LNCaP clone FGC (cell line): ENCODE results near the gene PPFIBP2.
A peak's percentile ranks its signal among the peaks of the same experiment; 100 is the strongest.

Experiments
- DNase-seq: peaks from one replicate; pipeline ENCODE4 v3.0.0-alpha.2; 2011; ENCODE audit warnings: low read depth
- H3K4me3 ChIP-seq: 2 replicates; pipeline ENCODE4 v1.5.1; 2011; ENCODE audit warnings: mild to moderate bottlenecking, low read depth, low read length, control low read depth
- TF ChIP-seq, protein P1 (sequence below): IDR thresholded peaks from 2 replicates; pipeline ENCODE4 v1.5.1; 2012; ENCODE audit warnings: mild to moderate bottlenecking; ENCODE audit not compliant: control insufficient read depth, insufficient read depth; ENCODE audit errors: extremely low read depth

PPFIBP2 gene

DNA sequence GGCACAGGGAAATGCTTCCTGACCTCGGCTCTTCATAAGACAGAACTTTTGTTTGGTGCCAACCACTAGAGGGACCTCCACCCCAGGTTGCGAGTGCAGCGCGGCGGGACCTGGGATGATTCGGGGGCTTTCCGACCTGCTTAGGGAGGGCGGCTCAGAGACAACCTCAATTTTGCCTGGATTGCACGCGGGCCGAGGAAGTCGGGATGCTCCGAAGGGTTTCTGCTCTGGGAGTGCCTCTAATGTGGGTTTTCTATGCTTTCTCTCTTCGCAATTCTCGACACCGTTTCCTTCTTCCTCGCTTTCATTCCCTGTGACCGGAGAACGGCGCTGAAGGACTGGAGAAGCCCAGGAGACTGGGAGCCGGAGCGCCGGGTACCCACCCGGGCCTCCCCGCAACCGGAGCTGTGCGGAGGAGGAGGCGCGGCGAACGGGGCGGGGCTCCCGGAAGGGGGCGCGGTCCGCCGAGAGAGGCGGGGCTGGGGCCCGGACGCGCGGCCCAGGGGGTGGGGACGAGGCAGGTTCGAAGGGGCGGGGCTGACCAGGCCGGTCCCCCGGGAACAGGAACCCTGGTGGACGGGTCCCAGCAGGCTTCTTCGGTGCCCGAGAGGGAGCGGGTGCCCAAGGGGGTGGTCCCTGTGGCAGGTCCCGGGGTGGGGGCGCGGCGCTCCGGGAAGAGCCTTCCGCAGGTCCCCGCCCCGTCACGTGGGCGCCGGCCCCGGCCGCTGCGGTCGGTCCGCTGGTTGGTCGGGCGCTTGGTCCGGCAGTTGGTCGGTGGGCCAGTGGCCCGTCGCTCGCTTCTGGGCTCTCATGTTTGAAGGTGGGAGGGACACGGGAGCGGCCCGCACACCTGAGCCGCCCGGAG lies at the start of gene PPFIBP2:
Gene PPFIBP2 (plus strand): TSS at position 766 of the 865 bp plus-strand sequence. CDS start 35,477 bp downstream, outside the sequence.
- TF ChIP-seq, protein P1, sequence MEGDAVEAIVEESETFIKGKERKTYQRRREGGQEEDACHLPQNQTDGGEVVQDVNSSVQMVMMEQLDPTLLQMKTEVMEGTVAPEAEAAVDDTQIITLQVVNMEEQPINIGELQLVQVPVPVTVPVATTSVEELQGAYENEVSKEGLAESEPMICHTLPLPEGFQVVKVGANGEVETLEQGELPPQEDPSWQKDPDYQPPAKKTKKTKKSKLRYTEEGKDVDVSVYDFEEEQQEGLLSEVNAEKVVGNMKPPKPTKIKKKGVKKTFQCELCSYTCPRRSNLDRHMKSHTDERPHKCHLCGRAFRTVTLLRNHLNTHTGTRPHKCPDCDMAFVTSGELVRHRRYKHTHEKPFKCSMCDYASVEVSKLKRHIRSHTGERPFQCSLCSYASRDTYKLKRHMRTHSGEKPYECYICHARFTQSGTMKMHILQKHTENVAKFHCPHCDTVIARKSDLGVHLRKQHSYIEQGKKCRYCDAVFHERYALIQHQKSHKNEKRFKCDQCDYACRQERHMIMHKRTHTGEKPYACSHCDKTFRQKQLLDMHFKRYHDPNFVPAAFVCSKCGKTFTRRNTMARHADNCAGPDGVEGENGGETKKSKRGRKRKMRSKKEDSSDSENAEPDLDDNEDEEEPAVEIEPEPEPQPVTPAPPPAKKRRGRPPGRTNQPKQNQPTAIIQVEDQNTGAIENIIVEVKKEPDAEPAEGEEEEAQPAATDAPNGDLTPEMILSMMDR: peak; percentile 71
- peak; percentile 58 for DNase-seq
- H3K4me3 ChIP-seq: peak within 1 kb of the TSS; percentile 86

DNA sequence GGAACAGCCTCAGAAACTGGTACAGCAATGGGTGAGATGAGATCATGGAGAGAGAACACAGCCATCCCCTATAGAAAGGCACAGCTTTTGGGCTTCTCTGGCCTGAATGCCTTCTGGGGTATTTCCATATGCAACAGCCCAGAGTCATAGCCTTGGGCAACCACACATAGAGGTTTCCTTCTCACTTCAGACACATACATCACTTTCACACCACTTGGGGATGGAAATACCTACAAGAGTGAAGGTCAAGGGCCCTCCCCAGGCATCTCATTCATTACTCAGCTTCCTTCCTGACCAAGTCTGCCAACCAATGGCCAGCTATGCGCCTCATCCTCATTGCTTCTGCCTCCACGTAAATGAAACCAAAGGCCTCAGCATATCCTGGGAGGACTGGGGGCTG lies 46.1 kb upstream of the PPFIBP2 start:
- TF ChIP-seq, protein P1: no peak
- no peak overlapping the region for H3K4me3 ChIP-seq
- DNase-seq: no peak

DNA sequence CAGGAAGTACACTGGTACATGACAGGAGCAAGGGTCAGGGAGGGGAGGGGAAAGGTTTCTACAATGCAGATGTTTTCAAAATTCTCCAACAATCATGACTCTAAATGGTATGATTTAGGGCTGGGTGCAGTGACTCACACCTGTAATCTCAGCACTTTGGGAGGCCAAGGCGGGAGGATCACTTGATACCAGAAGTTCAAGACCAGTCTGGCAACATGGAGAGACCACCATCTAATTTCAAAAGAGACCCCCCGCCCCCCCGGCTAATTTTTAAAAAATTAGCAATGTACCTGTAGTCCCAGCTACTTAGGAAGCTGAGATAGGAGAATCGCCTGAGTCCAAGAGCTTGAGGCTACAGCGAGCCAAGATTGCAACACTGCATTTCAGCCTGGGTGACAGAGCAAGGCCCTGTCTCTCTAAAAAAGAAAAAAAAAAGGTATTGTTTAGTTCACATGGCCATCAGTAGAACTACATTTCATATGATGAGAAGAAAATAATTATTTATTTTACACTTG lies 44.4 kb upstream of the PPFIBP2 start:
- DNase-seq: no peak
- TF ChIP-seq, protein P1: no peak
- H3K4me3 ChIP-seq: no peak overlapping the region

DNA sequence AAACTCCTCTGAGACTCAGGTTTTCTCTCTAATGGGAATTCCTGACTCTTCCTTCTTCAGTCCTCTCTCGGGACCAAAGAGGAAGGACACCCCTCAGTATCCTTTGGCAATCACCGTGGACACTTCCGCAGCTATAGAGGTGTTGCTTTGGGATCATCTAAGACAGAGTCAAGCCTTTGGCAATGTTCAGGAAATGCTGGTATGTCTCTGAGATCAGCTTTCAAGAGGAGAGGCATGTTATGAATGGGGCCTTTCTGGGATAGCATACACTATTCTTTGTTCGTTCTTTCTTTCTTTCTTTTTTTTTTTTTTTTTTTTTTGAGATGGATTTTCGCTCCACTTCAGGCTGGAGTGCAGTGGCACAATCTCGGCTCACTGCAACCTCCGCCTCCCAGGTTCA lies 42.7 kb upstream of the PPFIBP2 start:
- TF ChIP-seq, protein P1: no peak
- no peak for DNase-seq
- H3K4me3 ChIP-seq: no peak overlapping the region

DNA sequence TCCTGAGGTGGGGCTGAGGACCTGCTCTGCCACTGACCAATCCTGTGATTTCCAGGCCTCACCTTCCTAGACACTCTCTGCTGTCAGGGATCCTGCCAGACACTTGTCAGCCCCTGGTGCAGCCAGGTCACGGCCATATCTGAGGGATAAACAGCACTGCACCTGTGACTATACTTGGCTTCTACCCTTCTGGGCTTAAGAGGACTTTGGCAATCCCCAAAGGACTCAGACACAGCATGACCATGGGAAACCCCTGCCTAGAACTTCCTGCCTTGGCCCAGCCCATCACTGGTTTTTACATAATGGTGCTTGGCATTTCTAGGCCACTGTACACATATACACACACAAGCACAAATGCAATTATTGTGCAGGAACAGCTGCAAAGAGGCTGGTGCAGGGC lies 40.1 kb upstream of the PPFIBP2 start:
- TF ChIP-seq, protein P1: no peak
- no peak overlapping the region for H3K4me3 ChIP-seq
- DNase-seq: no peak

DNA sequence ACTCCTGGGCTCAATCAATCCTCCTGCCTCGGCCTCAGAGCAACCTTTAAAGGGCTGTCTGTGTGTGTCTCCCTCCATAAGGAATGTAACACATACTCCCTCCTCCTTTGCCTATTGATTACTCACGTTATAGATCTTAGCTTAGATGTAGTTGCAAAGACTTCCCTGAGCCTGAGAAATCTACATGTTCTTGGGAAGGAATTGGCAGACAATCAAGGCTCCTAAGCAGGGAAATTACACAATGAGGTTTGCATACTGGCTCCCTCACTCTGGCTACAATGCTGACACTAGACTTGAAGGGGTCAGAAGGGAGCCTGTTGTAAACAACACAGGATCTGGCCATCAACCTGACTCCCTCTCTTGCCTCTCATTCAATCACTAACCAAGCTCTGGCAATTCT lies 33.7 kb upstream of the PPFIBP2 start:
- no peak overlapping the region for H3K4me3 ChIP-seq
- TF ChIP-seq, protein P1: no peak
- peak; percentile 19 for DNase-seq
